GM20431 (cell line): Measurements from ENCODE around the gene RASSF10.

Experiments used
- in situ Hi-C: fragments of 300-500 bp; cut with MseI, MboI; formaldehyde crosslinking; loops from one replicate; pipeline ENCODE4 v1.15.0; 2020; ENCODE audit warnings: low sequenced_read_pairs; ENCODE audit not compliant: unreplicated experiment

Gene RASSF10

GRCh38 chr11:13046637-13047570, 37.8 kb downstream of the RASSF10 start:
- in situ Hi-C loops = no loop called here

DNA sequence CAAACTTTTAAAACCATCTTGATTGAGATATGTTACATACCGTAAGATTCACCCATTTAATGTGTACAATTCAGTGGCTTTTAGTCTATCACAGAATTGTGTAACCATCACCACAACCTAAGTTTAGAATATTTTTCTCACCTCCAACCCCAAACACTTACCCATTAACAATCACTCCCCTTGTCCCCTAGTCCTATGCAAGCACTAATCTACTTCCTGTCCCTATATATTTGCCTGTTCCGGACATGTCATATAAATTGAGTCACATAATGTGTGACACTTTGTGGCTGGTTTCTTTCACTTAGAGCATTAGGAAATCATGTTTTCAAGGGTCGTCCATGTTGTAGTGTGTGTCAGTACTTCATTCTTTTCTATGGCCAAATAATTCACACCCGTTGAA, 38.8 kb downstream of the RASSF10 start:
- in situ Hi-C loops = no loop called here

DNA sequence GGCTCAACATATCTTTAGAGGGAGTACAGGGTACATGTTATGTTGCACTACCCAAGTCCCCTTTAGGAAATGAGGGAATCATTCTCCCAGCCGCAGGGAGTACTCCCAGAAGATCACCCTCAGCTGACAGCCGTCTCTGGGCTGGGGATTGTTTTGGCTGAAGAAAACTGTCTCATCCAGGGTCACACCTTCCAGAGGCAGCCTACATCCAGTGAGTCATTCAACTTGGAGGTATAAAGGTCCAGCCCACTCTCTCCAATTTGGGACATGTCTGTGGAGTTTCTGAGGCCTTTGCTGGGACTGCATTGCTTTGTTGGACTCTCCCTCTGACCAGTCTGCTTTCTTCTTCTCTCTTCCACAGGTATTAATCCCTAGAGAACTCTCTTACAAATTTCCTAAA, 42.1 kb downstream of the RASSF10 start:
- in situ Hi-C loops = no loop called here

GRCh38 chr11:13052130-13052571, 43.0 kb downstream of the RASSF10 start:
- in situ Hi-C loops = no loop called here

- in situ Hi-C loops = no loop called here
These were observed 44.3 kb downstream of the RASSF10 start for GRCh38 chr11:13053255-13053917.

- in situ Hi-C loops = no loop called here
These were observed 45.2 kb downstream of the RASSF10 start for GRCh38 chr11:13054278-13054677.

GRCh38 chr11:13055200-13055599, 46.1 kb downstream of the RASSF10 start:
- in situ Hi-C loops = no loop called here

DNA sequence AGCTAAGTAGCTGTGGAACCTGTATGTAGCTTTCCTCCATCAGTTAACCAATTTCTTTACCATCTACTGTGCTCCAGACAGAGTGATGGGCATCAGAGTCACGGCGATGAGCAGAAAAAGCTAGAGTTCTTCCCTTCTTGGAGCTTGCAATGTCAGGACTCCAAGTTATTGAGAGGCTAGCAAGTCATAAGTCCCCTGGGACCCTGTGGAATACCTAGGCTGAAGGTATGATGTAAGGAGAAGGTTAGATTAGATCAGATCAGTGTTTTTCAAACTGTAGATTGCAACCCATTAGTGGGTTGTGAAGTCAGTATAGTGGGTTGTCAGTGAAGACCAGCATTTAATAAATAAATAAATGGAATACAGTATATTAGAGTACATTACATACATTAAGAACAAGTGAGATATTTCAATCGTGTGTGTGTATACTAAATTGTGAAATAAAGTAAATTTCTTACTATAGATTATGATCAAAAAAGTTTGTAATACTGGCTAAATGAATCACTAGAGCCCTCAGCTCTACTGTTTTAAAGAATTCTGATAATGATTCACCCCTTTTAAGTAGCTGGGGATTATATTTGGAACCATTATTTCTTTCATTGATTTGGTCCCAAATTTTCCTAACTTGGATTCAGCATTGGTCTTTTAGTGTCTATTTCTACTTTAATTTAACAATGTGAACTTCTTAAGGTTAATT, 52.3 kb downstream of the RASSF10 start:
- in situ Hi-C loops = no loop called here
